SK-N-MC (cell line): ENCODE data around the gene PPM1B.

ENCODE experiments used
- EZH2 ChIP-seq: fragments of 200-600 bp; sonication (generic); IDR thresholded peaks from one replicate; pipeline ENCODE4 v1.6.1; 2017; ENCODE audit warnings: antibody characterized with exemption
- POLR2AphosphoS5 ChIP-seq: IDR thresholded peaks from 2 replicates; pipeline ENCODE4 v1.6.1; 2012; ENCODE audit warnings: mild to moderate bottlenecking, low read depth, low read length, borderline replicate concordance

DNA sequence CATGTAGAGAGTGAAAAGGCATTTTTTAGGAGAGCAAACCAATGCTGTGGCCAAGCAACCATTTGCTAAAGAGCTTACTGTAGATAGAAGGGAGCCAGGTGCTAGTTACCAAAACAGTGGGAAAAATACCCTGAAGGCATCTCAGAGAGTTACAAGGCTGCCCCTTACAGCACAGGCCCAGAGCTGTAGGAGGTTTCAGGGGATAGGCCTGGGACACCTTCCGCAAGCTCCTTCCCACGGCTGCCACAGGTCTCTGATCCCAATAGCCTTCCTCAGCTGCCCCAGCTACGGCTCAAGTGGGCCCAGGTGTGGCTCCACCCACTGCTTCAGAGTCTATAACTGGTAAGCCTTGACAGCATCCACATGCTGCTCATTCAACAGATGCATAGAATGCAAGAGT is 18.2 kb upstream of the PPM1B start:
- TF ChIP-seq POLR2AphosphoS5 (no peak), EZH2 (no peak)
